Measurements from ENCODE around the gene MAP3K8. TPM values are rescaled to one million over a fixed set of nuclear protein-coding genes. Genes with fewer than 3 reads are reported as not detected.

Gene MAP3K8
- total and polyA plus RNA-seq, 2 donors (not counting 1 experiment from before 2014, with no cell fraction given) = 97.0 to 99.2 TPM

DNA sequence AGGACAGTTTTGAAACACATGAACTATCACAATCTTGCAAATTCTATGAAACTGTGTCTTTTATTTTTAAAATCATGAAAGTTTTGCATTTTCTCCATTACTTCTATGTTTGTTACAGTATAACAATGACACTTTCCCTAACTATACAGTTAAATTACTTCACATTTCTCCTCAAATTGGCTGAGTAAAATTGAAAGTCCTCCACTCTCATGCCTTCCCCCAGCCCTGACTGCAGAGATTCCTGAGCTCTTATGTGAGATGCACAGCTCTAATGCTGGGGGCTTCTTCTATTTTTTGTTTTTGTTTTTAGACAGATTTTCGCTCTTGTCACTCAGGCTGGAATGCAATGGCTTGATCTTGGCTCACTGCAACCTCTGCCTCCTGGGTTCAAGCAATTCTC, 22.7 kb upstream of the MAP3K8 start:
- WGBS (ENCODE audit: insufficient coverage) = 100% methylated on average over 1 of the region's 1 CpG

DNA sequence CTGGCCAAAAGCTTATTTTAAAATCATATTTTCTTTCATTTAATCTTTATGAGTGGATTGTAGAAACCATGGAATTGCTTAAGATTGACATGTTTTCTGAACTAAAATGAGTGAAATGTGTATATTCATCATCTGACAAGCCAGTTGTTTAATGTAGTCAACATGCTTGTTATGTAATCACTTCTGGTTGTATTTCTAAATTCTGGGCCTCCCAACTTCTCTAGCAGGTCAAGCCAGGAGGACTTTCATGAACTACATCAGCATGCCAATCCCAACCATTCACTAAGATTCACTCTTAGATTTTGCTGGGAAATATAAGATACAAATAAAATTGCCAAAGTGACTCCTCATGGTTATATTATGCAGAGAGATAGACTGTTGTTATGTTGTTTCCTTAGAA, 21.1 kb upstream of the MAP3K8 start:
- Histone ChIP-seq H3K4me2 (replicated peaks; ENCODE audit: low read depth, low read length, poor library complexity, severe bottlenecking) (no peak overlapping the region), H4K20me1 (ENCODE audit: control insufficient read depth, insufficient read depth, low read length, poor library complexity, severe bottlenecking) (no peaks in the 10 kb centered on the region), H3K27me3 (replicated peaks in 1 of 4; ENCODE audit: control extremely low read depth in 1 of 4, control insufficient read depth in 3 of 4, insufficient read depth in 4 of 4, low read length in 3 of 4) (no peaks in the 10 kb centered on the region), H3K79me2 (ENCODE audit: control insufficient read depth, insufficient read depth, low read length) (peaks cover 12% of the 10 kb centered on the region), H3K4me3 (ENCODE audit: control extremely low read depth in 1 of 5, extremely low read depth in 1 of 5, insufficient read depth in 1 of 5, low read depth in 2 of 5, low read length in 4 of 5) (no peak overlapping the region), H3K9ac (ENCODE audit: low read length) (no peak overlapping the region), H3K4me1 (ENCODE audit: control insufficient read depth in 2 of 2, insufficient read depth in 2 of 2, low read length in 2 of 2) (peaks cover 24 to 26% of the 10 kb centered on the region in 2 donors), H3K36me3 (replicated peaks in 1 of 2; ENCODE audit: control extremely low read depth in 1 of 2, control insufficient read depth in 1 of 2, extremely low read depth in 1 of 2, insufficient read depth in 2 of 2, low read length in 1 of 2) (no peaks in the 10 kb centered on the region), H3K27ac (ENCODE audit: low read length in 2 of 2) (no peak overlapping the region), H2AFZ (ENCODE audit: insufficient read depth, low read depth, low read length, poor library complexity, severe bottlenecking) (no peak overlapping the region), H3K9me3 (ENCODE audit: control extremely low read depth in 1 of 3, control insufficient read depth in 2 of 3, insufficient read depth in 1 of 3, low read length in 2 of 3) (peaks cover 0 to 3% (median 0%) of the 10 kb centered on the region in 3 donors)
- intact Hi-C loops (cut with micrococcal nuclease) = loop anchor here (5.0 kb wide), 1 partner anchor 34 kb away; no protein-coding TSS in a partner anchor
- peaks cover 31% of the 10 kb centered on the region for H3K4me1 Mint-ChIP-seq
- CTCF ChIA-PET = interaction anchor here (0.7 to 6.9 kb wide), 16 partner anchors 10 to 178 kb away, joined by 3 to 87 read pairs (median 7); no protein-coding TSS in a partner anchor
- H3K27ac Mint-ChIP-seq = no peak overlapping the region
- H3K9me3 Mint-ChIP-seq (ENCODE audit: insufficient read depth) = no peaks in the 10 kb centered on the region
- no peak overlapping the region for H3K4me3 Mint-ChIP-seq
- DNase-seq (no peak), ATAC-seq (ENCODE audit: low read depth) (no peak)
- POLR2A ChIA-PET = interaction anchor here (0.6 kb wide), 1 partner anchor 25 kb away, joined by 3 read pairs; no protein-coding TSS in a partner anchor
- no peak for TF ChIP-seq EZH2 (IDR thresholded peaks at IDR 0.05; ENCODE audit: borderline replicate concordance, insufficient read depth, low read depth, low read length, poor library complexity, severe bottlenecking)
- TF ChIP-seq, protein P1, sequence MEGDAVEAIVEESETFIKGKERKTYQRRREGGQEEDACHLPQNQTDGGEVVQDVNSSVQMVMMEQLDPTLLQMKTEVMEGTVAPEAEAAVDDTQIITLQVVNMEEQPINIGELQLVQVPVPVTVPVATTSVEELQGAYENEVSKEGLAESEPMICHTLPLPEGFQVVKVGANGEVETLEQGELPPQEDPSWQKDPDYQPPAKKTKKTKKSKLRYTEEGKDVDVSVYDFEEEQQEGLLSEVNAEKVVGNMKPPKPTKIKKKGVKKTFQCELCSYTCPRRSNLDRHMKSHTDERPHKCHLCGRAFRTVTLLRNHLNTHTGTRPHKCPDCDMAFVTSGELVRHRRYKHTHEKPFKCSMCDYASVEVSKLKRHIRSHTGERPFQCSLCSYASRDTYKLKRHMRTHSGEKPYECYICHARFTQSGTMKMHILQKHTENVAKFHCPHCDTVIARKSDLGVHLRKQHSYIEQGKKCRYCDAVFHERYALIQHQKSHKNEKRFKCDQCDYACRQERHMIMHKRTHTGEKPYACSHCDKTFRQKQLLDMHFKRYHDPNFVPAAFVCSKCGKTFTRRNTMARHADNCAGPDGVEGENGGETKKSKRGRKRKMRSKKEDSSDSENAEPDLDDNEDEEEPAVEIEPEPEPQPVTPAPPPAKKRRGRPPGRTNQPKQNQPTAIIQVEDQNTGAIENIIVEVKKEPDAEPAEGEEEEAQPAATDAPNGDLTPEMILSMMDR (IDR thresholded peaks at IDR 0.05) = no peak
- H3K27me3 Mint-ChIP-seq = no peaks in the 10 kb centered on the region

More for the DNA sequence above, 22.7 kb upstream of the MAP3K8 start:
- no peak overlapping the region for H3K4me2 ChIP-seq (replicated peaks; ENCODE audit: low read depth, low read length, poor library complexity, severe bottlenecking)
- H3K36me3 ChIP-seq (replicated peaks in 1 of 2; ENCODE audit: control extremely low read depth in 1 of 2, control insufficient read depth in 1 of 2, extremely low read depth in 1 of 2, insufficient read depth in 2 of 2, low read length in 1 of 2) = no peaks in the 10 kb centered on the region
- H2AFZ ChIP-seq (ENCODE audit: insufficient read depth, low read depth, low read length, poor library complexity, severe bottlenecking) = no peak overlapping the region
- no peak for TF ChIP-seq EZH2 (IDR thresholded peaks at IDR 0.05; ENCODE audit: borderline replicate concordance, insufficient read depth, low read depth, low read length, poor library complexity, severe bottlenecking)
- TF ChIP-seq, protein P1 (IDR thresholded peaks at IDR 0.05) = no peak
- Mint-ChIP-seq H3K9me3 (ENCODE audit: insufficient read depth) (no peaks in the 10 kb centered on the region), H3K4me3 (no peak overlapping the region), H3K27ac (no peak overlapping the region), H3K27me3 (no peaks in the 10 kb centered on the region), H3K4me1 (peaks cover 18% of the 10 kb centered on the region)
- no peak overlapping the region for H3K27ac ChIP-seq (ENCODE audit: low read length in 2 of 2)
- H4K20me1 ChIP-seq (ENCODE audit: control insufficient read depth, insufficient read depth, low read length, poor library complexity, severe bottlenecking) = no peaks in the 10 kb centered on the region
- H3K27me3 ChIP-seq (replicated peaks in 1 of 4; ENCODE audit: control extremely low read depth in 1 of 4, control insufficient read depth in 3 of 4, insufficient read depth in 4 of 4, low read length in 3 of 4) = no peaks in the 10 kb centered on the region
- CTCF ChIA-PET = interaction anchor here (1.2 to 6.9 kb wide), 6 partner anchors 16 to 180 kb away, joined by 3 to 87 read pairs (median 8); partner anchors contain the start of gene MAP3K8
- H3K9ac ChIP-seq (ENCODE audit: low read length) = no peak overlapping the region
- no peak overlapping the region for H3K4me3 ChIP-seq (ENCODE audit: control extremely low read depth in 1 of 5, extremely low read depth in 1 of 5, insufficient read depth in 1 of 5, low read depth in 2 of 5, low read length in 4 of 5)
- ATAC-seq (ENCODE audit: low read depth) (no peak), DNase-seq (no peak)
- intact Hi-C loops (cut with micrococcal nuclease) = loop anchor here (5.0 kb wide), 1 partner anchor 36 kb away; no protein-coding TSS in a partner anchor
- peaks cover 0 to 3% (median 0%) of the 10 kb centered on the region in 3 donors for H3K9me3 ChIP-seq (ENCODE audit: control extremely low read depth in 1 of 3, control insufficient read depth in 2 of 3, insufficient read depth in 1 of 3, low read length in 2 of 3)
- H3K79me2 ChIP-seq (ENCODE audit: control insufficient read depth, insufficient read depth, low read length) = peaks cover 4% of the 10 kb centered on the region
- H3K4me1 ChIP-seq (ENCODE audit: control insufficient read depth in 2 of 2, insufficient read depth in 2 of 2, low read length in 2 of 2) = peaks cover 14 to 17% of the 10 kb centered on the region in 2 donors
- POLR2A ChIA-PET = no interaction called here

Data from B cell (primary cell).